H1 (cell line): ENCODE measurements around the gene AIG1. TPM values are rescaled to one million over a fixed set of nuclear protein-coding genes. Genes with fewer than 3 reads are reported as not detected.

Experiments
- CEBPB ChIP-seq: IDR thresholded peaks from 2 replicates; pipeline ENCODE4 v1.6.1; 2012; ENCODE audit warnings: low read depth, low read length
- CHD7 ChIP-seq: fragments of 300-600 bp; sonication (generic); IDR thresholded peaks from 2 replicates; pipeline ENCODE4 v1.7.1; 2012; ENCODE audit warnings: low read length, moderate library complexity, mild to moderate bottlenecking, inconsistent platforms; ENCODE audit not compliant: insufficient replicate concordance
- EP300 ChIP-seq, 2 experiments: IDR thresholded peaks; 1 replicate in 1 of 2; 2 replicates in 1 of 2; pipeline ENCODE4 v1.6.1; 2011 to 2012; ENCODE audit warnings: low read depth in 2 of 2, low read length in 2 of 2, mild to moderate bottlenecking in 2 of 2, borderline replicate concordance in 1 of 2, inconsistent platforms in 1 of 2, moderate library complexity in 1 of 2
- JUND ChIP-seq: IDR thresholded peaks from 2 replicates; pipeline ENCODE4 v1.6.1; 2011; ENCODE audit warnings: mild to moderate bottlenecking, improper control_type of control experiment, low read length
- KDM4A ChIP-seq: IDR thresholded peaks from one replicate; pipeline ENCODE4 v1.7.1; 2012; ENCODE audit warnings: low read depth, mild to moderate bottlenecking, moderate library complexity, low read length, inconsistent platforms; ENCODE audit not compliant: severe bottlenecking
- SIN3A ChIP-seq, 2 experiments: IDR thresholded peaks in 1 of 2; conservative IDR thresholded peaks in 1 of 2; 2 replicates each; pipeline ENCODE4 v1.6.1; 2011 to 2012; ENCODE audit warnings: low read length in 2 of 2, improper control_type of control experiment in 1 of 2, low read depth in 1 of 2, mild to moderate bottlenecking in 1 of 2
- SIRT6 ChIP-seq: IDR thresholded peaks from one replicate; pipeline ENCODE4 v1.7.1; 2012; ENCODE audit warnings: low read length, inconsistent platforms
- polyA plus RNA-seq, 7 experiments: library from polyadenylated mRNA; depleted of rRNA in 3 of 7; stranded (reverse) in 5 of 7; unstranded in 2 of 7; fragments of >200 nt in 5 of 7; fragments of 200-250 nt in 2 of 7; gene quantifications; 1 replicate in 5 of 7; 2 replicates in 1 of 7; 4 replicates in 1 of 7; pipeline versions ENCODE4 v1.2.1 to v1.2.3, GENCODE V29; 2011 to 2013; ENCODE audit warnings: missing spikeins in 2 of 7, mixed read lengths in 2 of 7
- total RNA-seq: library from RNA; stranded (reverse); fragmentation: NEBNext Ultra II Directional; extraction: Animal tissue kit (Norgen Biotek cat#: 25700); gene quantifications from 2 replicates; pipeline ENCODE4 v1.2.1, GENCODE V29; 2021

The AIG1 gene
- total and polyA plus RNA-seq, 2 of the 8 experiments (the other 6 are each of a cell fraction or from before 2014, with no cell fraction given) = 56.6 to 58.4 TPM

GRCh38 chr6:143018955-143019354 lies 41.7 kb upstream of the AIG1 start (continued):
- no peak for TF ChIP-seq EP300 (IDR thresholded peaks at IDR 0.05; ENCODE audit: borderline replicate concordance in 1 of 2, low read depth in 2 of 2, low read length in 2 of 2)
- TF ChIP-seq CEBPB = no peak
- TF ChIP-seq CHD7 = no peak
- no peak for TF ChIP-seq KDM4A
- TF ChIP-seq JUND = no peak
- TF ChIP-seq SIRT6 = no peak
- TF ChIP-seq SIN3A (conservative IDR thresholded peaks at IDR 0.05 in 1 of 2, IDR thresholded peaks at IDR 0.05 in 1 of 2; ENCODE audit: low read depth in 1 of 2, low read length in 2 of 2) = no peak
